GM12874 (cell line): ENCODE measurements around the gene CELSR1.

Experiments used
- CTCF ChIP-seq: IDR thresholded peaks from 2 replicates; pipeline ENCODE4 v1.5.1; 2011; ENCODE audit warnings: low read depth, mild to moderate bottlenecking, control low read depth, low read length, moderate library complexity; ENCODE audit not compliant: insufficient read depth

CELSR1 gene

GRCh38 chr22:46411347-46411746 is 126.1 kb downstream of the CELSR1 start:
- no peak for TF ChIP-seq CTCF

- TF ChIP-seq CTCF = no peak
Measured at GRCh38 chr22:46410291-46410808, 127.1 kb downstream of the CELSR1 start.

GRCh38 chr22:46409631-46410210 is 127.7 kb downstream of the CELSR1 start:
- no peak for TF ChIP-seq CTCF

- TF ChIP-seq CTCF = no peak
Measured at GRCh38 chr22:46408568-46409506, 128.6 kb downstream of the CELSR1 start.

- no peak for TF ChIP-seq CTCF
Measured at GRCh38 chr22:46407748-46408147, 129.7 kb downstream of the CELSR1 start.

GRCh38 chr22:46406791-46407190 is 130.6 kb downstream of the CELSR1 start:
- TF ChIP-seq CTCF = no peak

GRCh38 chr22:46406349-46406748 is 131.1 kb downstream of the CELSR1 start:
- no peak for TF ChIP-seq CTCF
